GM19099 (cell line): ENCODE data around the gene C9orf78.

Experiments
- POLR2A ChIP-seq: IDR thresholded peaks from 3 replicates; pipeline ENCODE4 v1.6.1; 2011; ENCODE audit warnings: low read depth; ENCODE audit not compliant: insufficient read length; ENCODE audit errors: extremely low read depth

C9orf78 gene

DNA sequence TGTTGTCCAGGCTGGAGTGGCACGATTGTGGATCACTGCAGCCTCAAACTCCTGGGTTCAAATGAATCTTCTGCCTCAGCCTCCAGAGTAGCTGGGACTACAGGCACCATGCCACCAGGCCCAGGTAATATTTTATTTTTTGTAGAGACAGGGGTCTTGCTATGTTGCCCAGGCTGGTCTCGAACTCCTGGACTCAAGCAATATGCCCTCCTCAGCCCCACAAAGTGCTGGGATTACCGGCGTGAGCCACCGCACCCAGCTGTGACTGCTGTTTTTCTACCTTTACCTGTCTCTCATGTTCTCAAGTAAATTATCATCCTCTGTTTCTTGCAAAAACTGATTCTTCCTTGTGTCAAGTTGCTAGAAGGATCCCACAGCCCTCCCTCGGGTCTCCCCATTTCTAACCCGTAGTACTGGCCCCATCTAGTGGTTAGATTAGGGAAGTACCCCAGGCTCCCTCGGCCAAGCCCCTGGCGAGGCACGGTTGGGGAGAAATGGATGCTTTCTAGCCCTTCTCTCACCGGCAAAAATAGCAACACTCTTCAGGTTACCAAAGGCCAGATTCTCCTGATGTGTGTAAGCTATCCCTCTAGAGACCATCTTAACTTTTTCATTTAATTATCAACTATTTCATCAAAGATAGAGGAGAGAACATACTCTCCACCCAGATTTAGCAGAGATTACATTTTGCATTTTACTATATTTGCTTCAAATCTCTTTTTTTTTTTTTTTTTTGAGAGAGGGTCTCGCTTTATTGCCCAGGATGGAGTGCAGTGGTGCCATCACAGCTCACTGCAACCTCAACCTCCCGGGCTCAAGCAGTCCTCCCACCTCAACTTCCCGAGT, 51.3 kb downstream of the C9orf78 start:
- TF ChIP-seq POLR2A: no peak

DNA sequence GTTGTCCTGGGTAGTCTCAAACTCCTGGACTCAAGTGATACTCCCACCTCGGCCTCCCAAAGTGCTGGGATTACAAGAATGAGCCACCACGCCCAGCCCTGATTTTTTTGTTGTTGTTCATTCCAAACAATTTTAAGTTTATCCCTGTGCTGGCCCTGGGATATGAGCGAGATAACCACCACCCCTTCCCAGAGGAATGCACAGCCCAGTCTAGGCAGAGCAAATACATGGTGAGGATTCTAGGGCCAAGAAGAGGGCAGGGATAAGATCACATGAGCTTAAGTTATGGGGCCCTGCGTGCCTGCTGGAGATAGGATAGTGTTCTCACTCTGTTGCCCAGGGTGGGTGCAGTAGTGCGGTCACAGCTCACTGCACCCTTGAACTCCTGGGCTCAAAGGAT, 53.1 kb downstream of the C9orf78 start:
- no peak for TF ChIP-seq POLR2A

DNA sequence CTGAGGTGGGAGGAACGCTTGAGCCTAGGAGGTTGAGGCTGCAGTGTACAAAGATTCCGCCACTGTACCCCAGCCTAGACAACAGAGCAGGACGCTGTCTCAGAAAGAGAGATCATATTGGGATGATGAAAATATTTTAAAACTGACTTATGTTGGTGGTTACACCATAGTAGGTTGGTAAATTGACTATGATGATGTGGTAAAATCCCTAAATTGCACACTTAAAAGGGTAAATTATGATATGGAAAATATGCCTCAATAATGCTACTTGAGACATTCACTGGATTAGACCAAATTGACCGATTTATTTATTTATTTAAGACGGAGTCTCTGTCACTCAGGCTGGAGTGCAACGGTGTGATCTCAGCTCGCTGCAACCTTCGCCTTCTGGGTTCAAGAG, 53.9 kb downstream of the C9orf78 start:
- no peak for TF ChIP-seq POLR2A

DNA sequence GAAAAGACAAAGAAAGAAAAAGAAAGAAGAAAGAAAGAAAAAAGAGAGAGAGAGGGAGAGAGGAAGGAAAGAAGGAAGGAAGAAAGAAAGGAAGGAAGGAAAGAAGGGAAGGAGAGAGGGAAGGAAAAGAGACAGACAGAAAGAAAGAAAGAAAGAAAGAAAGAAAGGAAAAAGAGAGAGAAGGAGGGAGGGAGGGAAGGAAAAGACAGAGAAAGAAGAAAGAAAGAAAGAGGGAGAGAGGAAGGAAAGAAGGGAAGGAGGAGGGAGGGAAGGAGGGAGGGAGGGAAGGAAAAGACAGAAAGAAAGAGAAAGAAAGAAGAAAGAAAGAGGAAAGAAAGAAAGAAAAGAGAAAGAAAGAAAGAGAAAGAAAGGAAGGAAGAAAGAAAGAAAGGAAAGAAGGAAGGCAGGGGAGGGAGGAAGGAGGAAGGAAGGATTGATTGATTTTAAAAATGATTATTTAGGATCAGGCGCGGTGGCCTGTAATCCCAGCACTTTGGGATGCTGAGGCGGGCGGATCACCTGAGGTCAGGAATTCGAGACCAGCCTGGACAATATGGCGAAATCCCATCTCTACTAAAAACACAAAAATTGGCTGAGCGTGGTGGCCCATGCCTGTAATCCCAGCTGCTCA, 55.4 kb downstream of the C9orf78 start:
- no peak for TF ChIP-seq POLR2A

DNA sequence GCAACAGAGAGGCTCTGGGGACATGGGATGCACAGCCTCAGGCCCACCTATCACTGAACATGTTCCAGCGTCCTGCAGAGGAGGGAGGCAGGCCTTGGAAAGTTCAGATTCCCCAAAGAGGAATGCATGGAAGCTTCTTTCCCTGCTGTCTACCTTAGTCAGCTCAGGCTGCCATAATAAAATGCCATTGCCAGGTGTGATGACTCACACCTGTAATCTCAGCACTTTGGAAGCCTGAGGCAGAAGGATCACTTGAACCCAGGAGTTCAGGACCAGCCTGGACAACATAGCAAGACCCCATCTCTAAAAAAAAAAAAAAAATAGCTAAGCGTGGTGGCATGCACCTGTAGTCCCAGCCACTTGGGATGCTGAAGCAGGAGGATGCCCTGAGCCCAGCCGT, 56.6 kb downstream of the C9orf78 start:
- TF ChIP-seq POLR2A: no peak

DNA sequence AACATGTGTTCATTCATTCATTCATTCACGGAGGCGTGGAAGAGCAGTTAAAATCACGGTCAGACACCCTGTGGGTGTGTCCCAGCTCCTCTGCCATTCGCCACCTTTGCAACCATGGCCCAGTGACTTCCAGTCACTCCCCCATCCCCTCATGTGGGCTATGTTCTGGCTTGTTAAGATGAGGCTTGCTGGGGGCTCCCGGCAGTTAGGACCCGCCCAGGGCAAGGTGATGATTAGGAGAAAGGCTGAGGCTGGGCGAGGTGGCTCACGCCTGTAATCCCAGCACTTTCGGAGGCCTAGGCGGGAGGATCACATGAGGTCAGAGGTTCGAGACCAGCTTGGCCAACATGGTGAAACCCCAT, 57.3 kb downstream of the C9orf78 start:
- no peak for TF ChIP-seq POLR2A
